ENCODE data around the gene GUCY1B1.

GUCY1B1 gene

DNA sequence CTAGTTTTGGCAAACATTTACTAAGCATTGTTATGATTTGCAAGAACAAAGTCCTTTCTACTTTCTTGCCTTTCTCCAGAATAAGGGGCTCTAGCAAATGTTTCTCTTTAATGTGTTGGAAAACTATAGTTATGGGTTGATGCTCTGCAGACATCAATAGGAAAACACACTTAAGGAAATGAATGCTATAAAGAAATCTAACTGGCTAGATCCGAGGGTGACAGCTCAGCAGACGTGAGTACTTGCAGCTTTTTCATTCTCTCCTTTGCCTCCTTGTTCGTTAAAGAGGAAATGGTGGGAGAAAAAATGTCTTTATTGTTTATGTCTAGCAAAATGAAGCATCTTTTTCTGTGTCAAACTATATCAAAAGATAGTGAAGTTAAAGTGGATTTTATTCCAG is 6.3 kb downstream of the GUCY1B1 start:
- POLR2A ChIA-PET = no interaction called here
- H3K4me3 ChIP-seq (ENCODE audit: low read depth, low read length) = no peak overlapping the region
- TF ChIP-seq, protein P1, sequence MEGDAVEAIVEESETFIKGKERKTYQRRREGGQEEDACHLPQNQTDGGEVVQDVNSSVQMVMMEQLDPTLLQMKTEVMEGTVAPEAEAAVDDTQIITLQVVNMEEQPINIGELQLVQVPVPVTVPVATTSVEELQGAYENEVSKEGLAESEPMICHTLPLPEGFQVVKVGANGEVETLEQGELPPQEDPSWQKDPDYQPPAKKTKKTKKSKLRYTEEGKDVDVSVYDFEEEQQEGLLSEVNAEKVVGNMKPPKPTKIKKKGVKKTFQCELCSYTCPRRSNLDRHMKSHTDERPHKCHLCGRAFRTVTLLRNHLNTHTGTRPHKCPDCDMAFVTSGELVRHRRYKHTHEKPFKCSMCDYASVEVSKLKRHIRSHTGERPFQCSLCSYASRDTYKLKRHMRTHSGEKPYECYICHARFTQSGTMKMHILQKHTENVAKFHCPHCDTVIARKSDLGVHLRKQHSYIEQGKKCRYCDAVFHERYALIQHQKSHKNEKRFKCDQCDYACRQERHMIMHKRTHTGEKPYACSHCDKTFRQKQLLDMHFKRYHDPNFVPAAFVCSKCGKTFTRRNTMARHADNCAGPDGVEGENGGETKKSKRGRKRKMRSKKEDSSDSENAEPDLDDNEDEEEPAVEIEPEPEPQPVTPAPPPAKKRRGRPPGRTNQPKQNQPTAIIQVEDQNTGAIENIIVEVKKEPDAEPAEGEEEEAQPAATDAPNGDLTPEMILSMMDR (IDR thresholded peaks at IDR 0.05; ENCODE audit: insufficient read depth, low read length, missing control alignments) = no peak
- DNase-seq (ENCODE audit: low read depth, low spot score) = no peak
- CTCF ChIA-PET = no interaction called here

DNA sequence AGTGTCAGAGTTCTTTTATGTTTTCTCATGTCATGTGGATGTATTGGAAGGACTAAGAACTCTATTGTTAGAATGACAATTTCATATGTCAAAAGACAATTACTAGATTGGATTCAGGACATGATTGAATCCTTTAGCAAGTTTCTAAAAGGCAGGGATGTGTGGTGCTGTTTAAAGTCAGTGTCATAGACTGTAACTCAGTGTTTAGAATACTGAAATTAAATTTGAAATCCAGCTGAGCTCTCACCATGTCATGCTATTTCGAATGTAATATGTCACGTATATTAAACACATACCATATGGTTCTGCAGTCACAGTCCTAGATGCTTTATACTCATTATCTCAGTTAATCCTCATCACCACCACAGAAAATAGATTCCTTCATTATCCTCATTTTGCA is 7.8 kb downstream of the GUCY1B1 start:
- POLR2A ChIA-PET = no interaction called here
- no peak overlapping the region for H3K4me3 ChIP-seq (ENCODE audit: low read depth, low read length)
- CTCF ChIA-PET = no interaction called here
- TF ChIP-seq, protein P1 (IDR thresholded peaks at IDR 0.05; ENCODE audit: insufficient read depth, low read length, missing control alignments) = no peak
- DNase-seq (ENCODE audit: low read depth, low spot score) = no peak

DNA sequence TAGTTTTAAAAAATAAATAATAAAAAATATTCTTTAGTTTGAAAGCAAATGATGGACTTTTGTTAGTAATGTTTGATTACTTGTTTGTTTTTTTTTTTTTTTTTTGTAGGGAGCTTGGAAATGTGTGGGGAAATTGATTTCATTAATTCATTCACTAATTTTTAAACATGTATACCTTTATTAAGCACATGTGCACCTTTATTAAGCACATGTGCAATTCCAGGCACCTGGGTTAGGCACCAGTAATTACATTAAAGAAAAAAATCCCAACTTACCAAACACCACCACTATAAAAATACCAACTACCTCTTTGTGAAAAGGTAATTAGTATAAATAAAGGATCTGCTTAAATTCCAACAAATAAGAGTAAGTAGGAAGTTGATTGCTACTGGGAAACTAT is 9.5 kb downstream of the GUCY1B1 start:
- H3K4me3 ChIP-seq (ENCODE audit: low read depth, low read length) = no peak overlapping the region
- ChIA-PET CTCF (no interaction called here), POLR2A (no interaction called here)
- no peak for DNase-seq (ENCODE audit: low read depth, low spot score)
- TF ChIP-seq, protein P1 (IDR thresholded peaks at IDR 0.05; ENCODE audit: insufficient read depth, low read length, missing control alignments) = no peak

DNA sequence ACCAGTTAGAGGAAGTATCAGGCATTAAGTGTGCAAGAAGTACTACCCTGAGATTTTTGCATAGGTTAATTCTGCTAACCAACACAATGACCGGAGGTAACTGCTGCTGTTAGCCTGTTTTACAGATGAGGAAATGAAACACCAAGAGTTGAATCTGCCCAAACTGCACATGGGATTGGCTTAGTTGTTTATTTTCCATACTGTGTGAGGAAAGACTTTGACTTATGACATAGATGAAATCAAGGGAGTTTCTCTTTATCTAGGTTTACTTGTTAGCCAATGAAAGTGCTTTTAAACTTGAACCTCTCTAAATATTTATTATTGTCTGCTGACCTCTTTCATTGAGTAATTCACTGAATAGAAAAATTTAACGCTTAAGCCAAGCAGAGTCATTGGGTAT is 10.3 kb downstream of the GUCY1B1 start:
- POLR2A ChIA-PET = no interaction called here
- no peak for DNase-seq (ENCODE audit: low read depth, low spot score)
- TF ChIP-seq, protein P1 (IDR thresholded peaks at IDR 0.05; ENCODE audit: insufficient read depth, low read length, missing control alignments) = no peak
- CTCF ChIA-PET = no interaction called here
- H3K4me3 ChIP-seq (ENCODE audit: low read depth, low read length) = no peak overlapping the region

DNA sequence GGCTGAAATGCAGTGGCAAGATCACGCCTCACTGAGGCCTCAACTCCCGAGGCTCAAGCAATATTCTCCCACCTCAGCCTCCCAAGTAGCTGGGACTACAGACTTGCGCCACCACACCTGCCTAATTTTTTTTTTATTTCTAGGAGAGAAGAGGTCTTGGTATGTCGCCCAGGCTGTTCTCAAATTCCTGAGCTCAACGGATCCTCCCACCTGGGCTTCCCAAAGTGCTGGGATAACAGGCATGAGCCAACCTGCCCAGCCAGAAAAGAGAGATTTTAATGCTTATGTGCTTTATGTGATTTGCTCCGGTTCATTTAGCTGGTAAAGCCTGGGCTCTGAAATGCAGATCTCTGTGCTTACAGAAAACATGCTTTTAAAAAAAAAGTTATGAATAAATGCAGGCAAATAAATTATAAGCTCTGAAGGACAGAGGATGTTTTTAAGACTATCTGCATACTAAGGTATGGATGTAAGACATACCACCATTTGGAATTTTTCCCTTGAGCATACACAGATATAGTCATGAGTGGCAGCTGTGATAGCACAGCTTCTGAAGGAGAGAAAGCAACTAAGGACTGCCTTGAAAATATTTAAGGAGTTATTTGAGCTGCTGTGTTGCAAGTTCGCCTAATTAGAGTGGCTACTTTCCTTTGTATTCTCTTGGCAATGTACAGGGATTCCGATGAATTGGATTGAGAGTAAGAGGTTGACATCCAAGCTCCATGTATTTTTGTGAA is 13.8 kb downstream of the GUCY1B1 start:
- CTCF ChIA-PET = interaction anchor here (1.0 kb wide), 1 partner anchor 15 kb away, joined by 3 read pairs; no protein-coding TSS in a partner anchor
- TF ChIP-seq, protein P1 (IDR thresholded peaks at IDR 0.05; ENCODE audit: insufficient read depth, low read length, missing control alignments) = no peak
- POLR2A ChIA-PET = no interaction called here
- H3K4me3 ChIP-seq (ENCODE audit: low read depth, low read length) = no peak overlapping the region
- DNase-seq (ENCODE audit: low read depth, low spot score) = no peak

DNA sequence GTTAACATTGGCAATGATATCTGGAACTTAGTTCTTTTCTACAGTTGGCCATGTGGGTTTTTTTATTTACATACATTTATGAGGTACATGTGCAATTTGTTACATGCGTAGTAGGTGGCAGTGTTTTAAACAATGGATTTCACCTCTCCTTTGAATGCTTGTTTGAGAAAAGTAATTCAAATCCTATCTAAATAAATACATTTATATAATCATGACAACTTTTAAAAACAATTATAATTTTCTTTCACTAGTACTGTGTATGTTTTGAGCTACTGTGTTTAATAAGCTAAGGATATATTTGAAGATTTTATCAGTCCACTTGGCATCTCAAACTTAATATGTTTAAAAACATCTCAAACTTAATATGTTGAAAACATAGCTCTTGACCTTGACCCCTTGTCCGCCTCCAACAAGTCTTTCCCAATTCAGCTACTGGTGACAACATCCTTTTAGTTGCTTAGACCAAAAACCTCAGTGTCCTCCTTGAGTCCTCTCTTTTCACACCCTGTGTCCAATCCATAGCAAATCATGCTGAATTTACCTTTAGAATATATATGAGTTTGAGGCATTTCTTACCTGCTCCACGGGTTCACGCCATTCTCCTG is 14.5 kb downstream of the GUCY1B1 start:
- H3K4me3 ChIP-seq (ENCODE audit: low read depth, low read length) = no peak overlapping the region
- CTCF ChIA-PET = interaction anchor here (1.0 kb wide), 1 partner anchor 14 kb away, joined by 3 read pairs; no protein-coding TSS in a partner anchor
- DNase-seq (ENCODE audit: low read depth, low spot score) = no peak
- TF ChIP-seq, protein P1 (IDR thresholded peaks at IDR 0.05; ENCODE audit: insufficient read depth, low read length, missing control alignments) = no peak
- POLR2A ChIA-PET = no interaction called here
